GM12878 (cell line): Measurements from ENCODE around the gene PHOSPHO1. TPM values are rescaled to one million over a fixed set of nuclear protein-coding genes. Genes with fewer than 3 reads are reported as not detected.

Experiments used
- ATF2 ChIP-seq: IDR thresholded peaks from 2 replicates; pipeline ENCODE4 v1.6.1; 2012; ENCODE audit warnings: low read length, inconsistent platforms
- ATF3 ChIP-seq: IDR thresholded peaks from 2 replicates; pipeline ENCODE4 v1.6.1; 2011; ENCODE audit warnings: low read depth, mild to moderate bottlenecking, low read length, moderate library complexity, borderline replicate concordance; ENCODE audit errors: extremely low read depth
- BMI1 ChIP-seq: fragments of 450-650 bp; IDR thresholded peaks from 2 replicates; pipeline ENCODE4 v1.6.1; 2016; ENCODE audit warnings: mild to moderate bottlenecking, moderate library complexity, borderline replicate concordance
- CHD1 ChIP-seq: IDR thresholded peaks from 2 replicates; pipeline ENCODE4 v1.6.1; 2012; ENCODE audit warnings: low read depth, low read length, improper control_type of control experiment
- CREM ChIP-seq: IDR thresholded peaks from 2 replicates; pipeline ENCODE4 v1.6.1; 2014; ENCODE audit warnings: antibody characterized with exemption, low read depth
- CTCF ChIP-seq, 3 experiments: IDR thresholded peaks in 2 of 3; conservative IDR thresholded peaks in 1 of 3; 2 replicates each; pipeline ENCODE4 v1.5.1; 2011; ENCODE audit warnings: low read depth in 3 of 3, low read length in 3 of 3, mild to moderate bottlenecking in 3 of 3, control low read depth in 2 of 3, moderate library complexity in 2 of 3, inconsistent platforms in 1 of 3, mixed read lengths in 1 of 3; ENCODE audit not compliant: control insufficient read depth in 2 of 3, insufficient read depth in 1 of 3; ENCODE audit errors: extremely low read depth in 1 of 3
- FOXM1 ChIP-seq: IDR thresholded peaks from 2 replicates; pipeline ENCODE4 v1.6.1; 2012; ENCODE audit warnings: low read depth, mild to moderate bottlenecking, inconsistent platforms, low read length, moderate library complexity
- HDAC2 ChIP-seq: fragments of 200-600 bp; sonication (generic); IDR thresholded peaks from 2 replicates; pipeline ENCODE4 v1.6.1; 2017
- IKZF1 ChIP-seq: fragments of 450-650 bp; conservative IDR thresholded peaks from 2 replicates; pipeline ENCODE4 v1.6.1; 2017; ENCODE audit warnings: antibody characterized with exemption, mild to moderate bottlenecking
- LARP7 ChIP-seq: fragments of 450-650 bp; IDR thresholded peaks from 2 replicates; pipeline ENCODE4 v1.6.1; 2017; ENCODE audit warnings: mild to moderate bottlenecking
- MAX ChIP-seq: IDR thresholded peaks from 2 replicates; pipeline ENCODE4 v1.6.1; 2012; ENCODE audit warnings: low read depth, low read length, improper control_type of control experiment
- NR2F1 ChIP-seq: fragments of 450-650 bp; conservative IDR thresholded peaks from 2 replicates; pipeline ENCODE4 v1.6.1; 2017; ENCODE audit warnings: mild to moderate bottlenecking
- PAX5 ChIP-seq: IDR thresholded peaks from 2 replicates; pipeline ENCODE4 v1.6.1; 2011; ENCODE audit warnings: low read depth, low read length, borderline replicate concordance
- POLR2AphosphoS2 ChIP-seq: IDR thresholded peaks from 2 replicates; pipeline ENCODE4 v1.6.1; 2011; ENCODE audit warnings: low read depth, mild to moderate bottlenecking, low read length, improper control_type of control experiment, moderate library complexity
- RBBP5 ChIP-seq: fragments of 200-600 bp; sonication (generic); conservative IDR thresholded peaks from 2 replicates; pipeline ENCODE4 v1.6.1; 2016
- SKIL ChIP-seq: fragments of 450-650 bp; IDR thresholded peaks from 2 replicates; pipeline ENCODE4 v1.6.1; 2017; ENCODE audit warnings: mild to moderate bottlenecking, low read depth, inconsistent platforms; ENCODE audit not compliant: poor library complexity, severe bottlenecking
- SMAD1 ChIP-seq: fragments of 450-650 bp; IDR thresholded peaks from 2 replicates; pipeline ENCODE4 v1.6.1; 2018; ENCODE audit warnings: mild to moderate bottlenecking, low read depth; ENCODE audit not compliant: partially characterized antibody
- SP1 ChIP-seq: IDR thresholded peaks from one replicate; pipeline ENCODE4 v1.6.1; 2011; ENCODE audit warnings: low read depth, low read length
- SRF ChIP-seq, 2 experiments: IDR thresholded peaks; 2 replicates each; pipeline ENCODE4 v1.6.1; 2011; ENCODE audit warnings: low read depth in 2 of 2, low read length in 2 of 2, mild to moderate bottlenecking in 1 of 2, moderate library complexity in 1 of 2
- STAT1 ChIP-seq: fragments of 450-650 bp; conservative IDR thresholded peaks from 2 replicates; pipeline ENCODE4 v1.6.1; 2014; ENCODE audit warnings: antibody characterized with exemption, mild to moderate bottlenecking
- SUPT20H ChIP-seq: IDR thresholded peaks from 2 replicates; pipeline ENCODE4 v1.6.1; 2011; ENCODE audit warnings: low read depth, mild to moderate bottlenecking, low read length, moderate library complexity, borderline replicate concordance; ENCODE audit not compliant: control insufficient read depth
- TAF1 ChIP-seq: IDR thresholded peaks from 2 replicates; pipeline ENCODE4 v1.6.1; 2011; ENCODE audit warnings: mild to moderate bottlenecking, low read depth, low read length, borderline replicate concordance
- TCF7 ChIP-seq: IDR thresholded peaks from 2 replicates; pipeline ENCODE4 v1.6.1; 2014; ENCODE audit warnings: antibody characterized with exemption, borderline replicate concordance
- ZNF207 ChIP-seq: fragments of 450-650 bp; IDR thresholded peaks from 2 replicates; pipeline ENCODE4 v1.6.1; 2014; ENCODE audit warnings: antibody characterized with exemption, mild to moderate bottlenecking, borderline replicate concordance
- ZNF217 ChIP-seq: fragments of 450-650 bp; IDR thresholded peaks from 2 replicates; pipeline ENCODE4 v1.6.1; 2017; ENCODE audit warnings: antibody characterized with exemption, mild to moderate bottlenecking
- ZNF24 ChIP-seq: fragments of 450-650 bp; IDR thresholded peaks from 2 replicates; pipeline ENCODE4 v1.6.1; 2017; ENCODE audit warnings: antibody characterized with exemption, mild to moderate bottlenecking
- polyA plus RNA-seq, 11 experiments: library from polyadenylated mRNA; depleted of rRNA in 4 of 11; unstranded in 6 of 11; stranded (reverse) in 5 of 11; fragments of >200 nt; fragmentation: Nextera tagmentation in 4 of 11; fragmentation: Illumina TruSeq in 1 of 11; extraction: Ambion mirVana in 4 of 11; extraction: Trizol in 1 of 11; gene quantifications; 1 replicate in 1 of 11; 2 replicates in 10 of 11; pipeline versions ENCODE4 v1.2.1 to v1.2.3, GENCODE V29; 2011 to 2016; ENCODE audit warnings: inconsistent platforms in 2 of 11, missing spikeins in 2 of 11, low read depth in 1 of 11
- total RNA-seq, 4 experiments: library from RNA; depleted of rRNA in 3 of 4; stranded (reverse); fragments of >200 nt in 3 of 4; fragmentation: Illumina TruSeq in 1 of 4; extraction: Trizol in 1 of 4; gene quantifications; 2 replicates each; pipeline versions ENCODE4 v1.2.1 to v1.2.3, GENCODE V29; 2013 to 2021

The PHOSPHO1 gene
- total and polyA plus RNA-seq, 10 of the 15 experiments (the other 5 are each of a cell fraction or from before 2014, with no cell fraction given): 0.03 to 1.5 (median 0.16) TPM; not detected in 2

GRCh38 chr17:49217651-49218413, 12.8 kb downstream of the PHOSPHO1 start (continued):
- TF ChIP-seq MAX (peak; percentile 78; the same call in 1 of the 2 replicates), ZNF217 (no peak), POLR2AphosphoS2 (no peak), STAT1 (no peak), CTCF (IDR thresholded peaks at IDR 0.05 in 2 of 3, conservative IDR thresholded peaks at IDR 0.05 in 1 of 3; ENCODE audit: control insufficient read depth in 2 of 3, extremely low read depth in 1 of 3, insufficient read depth in 1 of 3, low read depth in 3 of 3, low read length in 3 of 3) (no peak), SKIL (peak; percentile 82), SMAD1 (peak; percentile 80), ATF3 (no peak), RBBP5 (no peak), TAF1 (no peak; the same call in 1 of the 2 replicates), ZNF24 (peak; percentile 21; the same call in 1 of the 2 replicates), FOXM1 (peak; percentile 50; the same call in 1 of the 2 replicates), ZNF207 (no peak; the same call in 1 of the 2 replicates), PAX5 (peak; percentile 94), LARP7 (peak; percentile 22; the same call in 1 of the 2 replicates), TCF7 (no peak), SP1 (peak; percentile 73), SRF (IDR thresholded peaks at IDR 0.05; ENCODE audit: low read depth in 2 of 2, low read length in 2 of 2) (no peak), IKZF1 (peak; percentile 89), ATF2 (peak; percentile 96), CHD1 (no peak), HDAC2 (no peak), SUPT20H (no peak), CREM (peak; percentile 68; the same call in 1 of the 2 replicates), BMI1 (no peak), NR2F1 (peak; percentile 95)
